ENCODE results near the gene CT45A1. TPM values are rescaled to one million over a fixed set of nuclear protein-coding genes. Genes with fewer than 3 reads are reported as not detected.
"Not testable (repeated sequence)": the region's sequence is repeated elsewhere in the genome, so short reads cannot be mapped to it uniquely, and the experiment has no call there.

Gene CT45A1
- total RNA-seq, 1 donor from 2014 or later, result not detected

DNA sequence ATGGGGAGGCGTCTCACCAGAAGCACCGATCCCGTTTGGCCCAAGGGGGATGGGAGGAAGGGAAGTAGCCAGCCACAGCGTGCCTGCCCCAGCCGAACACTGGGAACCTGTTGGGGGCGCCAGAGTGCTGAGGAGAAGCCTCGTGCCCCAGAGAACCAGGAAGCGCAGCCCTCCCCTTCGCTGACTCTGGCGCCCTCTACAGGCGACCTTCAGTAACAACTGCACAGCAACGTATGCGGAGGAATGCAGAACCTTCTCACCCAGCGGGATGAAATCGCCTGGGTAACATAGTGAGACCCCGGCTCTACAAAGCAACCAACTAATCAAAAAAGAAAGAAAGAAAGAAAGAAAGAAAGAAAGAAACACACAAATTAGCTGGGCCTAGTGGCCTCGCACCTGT lies 54.7 kb downstream of the CT45A1 start, which contains the start of gene CT45A3:
Gene CT45A3, minus strand, starts transcription at position 101 of the 400 bp plus-strand sequence. CDS start 3,747 bp downstream, outside the sequence.
- H3K27ac Mint-ChIP-seq; intact Hi-C loops (cut with micrococcal nuclease); H3K4me1 Mint-ChIP-seq (ENCODE audit: low read depth); H3K36me3 Mint-ChIP-seq (ENCODE audit: low read depth); DNase-seq (ENCODE audit: low spot score); H3K27me3 Mint-ChIP-seq (ENCODE audit: insufficient read depth); H3K4me3 Mint-ChIP-seq; H3K9me3 Mint-ChIP-seq: not testable (repeated sequence)

Other genes with a start within 250 kb of the CT45A1 start
- gene INTS6L, start 193.0 kb upstream of the CT45A1 start, total RNA-seq, result 38.3 and 38.7 TPM in 2 replicates
- not detected in 2 replicates for gene CT45A3, start 54.6 kb downstream of the CT45A1 start, total RNA-seq
- gene CT45A5, start 71.9 kb downstream of the CT45A1 start, total RNA-seq, result not detected in 2 replicates
- gene CT45A6, start 89.1 kb downstream of the CT45A1 start, total RNA-seq, result not detected in 2 replicates
- gene CT45A2, start 106.4 kb downstream of the CT45A1 start, total RNA-seq, result not detected in 2 replicates
- not detected in 2 replicates for gene CT45A7, start 123.6 kb downstream of the CT45A1 start, total RNA-seq
- not detected in 2 replicates for gene CT45A8, start 140.9 kb downstream of the CT45A1 start, total RNA-seq
- gene CT45A9, start 158.2 kb downstream of the CT45A1 start, total RNA-seq, result not detected in 2 replicates
- not detected in 2 replicates for gene CT45A10, start 179.8 kb downstream of the CT45A1 start, total RNA-seq
- gene SAGE1, start 180.1 kb downstream of the CT45A1 start, total RNA-seq, result not detected in 2 replicates

All from activated T-helper 1 cell treated with anti-CD3 and anti-CD28 coated beads, Interleukin-12 subunit alpha, Interleukin-12 subunit beta, Interleukin-2, Interleukin-4 antibody, amounts not matched to agents 30 ng/mL and 10 ng/mL and 1 ng/mL, durations not matched to agents 14 hours and 24 hours and 36 hours (primary cell).